Gastroesophageal sphincter (tissue), 4 donors: ENCODE data around the gene RAB28. TPM values are rescaled to one million over a fixed set of nuclear protein-coding genes. Genes with fewer than 3 reads are reported as not detected.

ENCODE experiments used
- ATAC-seq: fragments of 150-250 bp; one replicate; pipeline ENCODE4 v1.9.1; 2016; ENCODE audit warnings: mild to moderate bottlenecking, moderate library complexity
- H3K27ac ChIP-seq, 4 donors: fragments of 200-600 bp; sonication (generic) in 3 of 4; 1 replicate in 3 of 4; 2 replicates in 1 of 4; pipeline ENCODE4 v1.5.1; 2016 to 2019
- H3K27me3 ChIP-seq: fragments of 200-600 bp; sonication (generic); one replicate; pipeline ENCODE4 v1.5.1; 2019
- H3K36me3 ChIP-seq, 2 donors: fragments of 200-600 bp; sonication (generic); one replicate each; pipeline ENCODE4 v1.5.1; 2019; ENCODE audit warnings: control low read depth in 1 of 2
- H3K4me1 ChIP-seq, 3 donors: fragments of 200-600 bp; sonication (generic); 1 replicate in 2 of 3; 2 replicates in 1 of 3; pipeline ENCODE4 v1.5.1; 2016 to 2019; ENCODE audit warnings: control low read depth in 2 of 3
- H3K4me3 ChIP-seq, 2 donors: fragments of 200-600 bp; sonication (generic); one replicate each; pipeline ENCODE4 v1.5.1; 2019; ENCODE audit warnings: mild to moderate bottlenecking in 1 of 2, moderate library complexity in 1 of 2
- H3K9me3 ChIP-seq, 3 donors: fragments of 200-600 bp; sonication (generic); one replicate each; pipeline ENCODE4 v1.5.1; 2017 to 2019; ENCODE audit warnings: control low read depth in 2 of 3
- EP300 ChIP-seq: sonication (generic); formaldehyde crosslinking; IDR thresholded peaks from one replicate; pipeline ENCODE4 v1.6.1; 2017; ENCODE audit warnings: antibody characterized with exemption, mild to moderate bottlenecking
- POLR2A ChIP-seq, 2 donors: fragments of 450-650 bp; IDR thresholded peaks; one replicate each; pipeline ENCODE4 v1.6.1; 2017; ENCODE audit warnings: antibody characterized with exemption in 2 of 2, mild to moderate bottlenecking in 2 of 2, moderate library complexity in 1 of 2
- POLR2AphosphoS5 ChIP-seq: sonication (generic); formaldehyde crosslinking; IDR thresholded peaks from one replicate; pipeline ENCODE4 v1.6.1; 2017; ENCODE audit warnings: antibody characterized with exemption
- WGBS, 2 donors: methylation state at CpG; one replicate each; pipeline ENCODE4 v1.1.5; 2018; ENCODE audit warnings: low coverage in 1 of 2; 5-methylcytosine and 5-hydroxymethylcytosine counted together
- total RNA-seq, 4 donors: library from RNA; depleted of rRNA; stranded (reverse); fragments of >200 nt; gene quantifications; one replicate each; pipeline ENCODE4 v1.1.0, GENCODE V29; 2016
- TF ChIP-seq, protein P1 (sequence below), 4 experiments: fragments of 200-600 bp in 2 of 4; fragments of 450-650 bp in 2 of 4; sonication (generic) in 1 of 4; IDR thresholded peaks; one replicate each; pipeline ENCODE4 v1.5.1; 2017 to 2019; ENCODE audit warnings: antibody characterized with exemption in 4 of 4, mild to moderate bottlenecking in 2 of 4, moderate library complexity in 2 of 4

The RAB28 gene
- total RNA-seq, 4 donors from 2014 or later, result 14.8 to 25.7 (median 18.3) TPM

DNA sequence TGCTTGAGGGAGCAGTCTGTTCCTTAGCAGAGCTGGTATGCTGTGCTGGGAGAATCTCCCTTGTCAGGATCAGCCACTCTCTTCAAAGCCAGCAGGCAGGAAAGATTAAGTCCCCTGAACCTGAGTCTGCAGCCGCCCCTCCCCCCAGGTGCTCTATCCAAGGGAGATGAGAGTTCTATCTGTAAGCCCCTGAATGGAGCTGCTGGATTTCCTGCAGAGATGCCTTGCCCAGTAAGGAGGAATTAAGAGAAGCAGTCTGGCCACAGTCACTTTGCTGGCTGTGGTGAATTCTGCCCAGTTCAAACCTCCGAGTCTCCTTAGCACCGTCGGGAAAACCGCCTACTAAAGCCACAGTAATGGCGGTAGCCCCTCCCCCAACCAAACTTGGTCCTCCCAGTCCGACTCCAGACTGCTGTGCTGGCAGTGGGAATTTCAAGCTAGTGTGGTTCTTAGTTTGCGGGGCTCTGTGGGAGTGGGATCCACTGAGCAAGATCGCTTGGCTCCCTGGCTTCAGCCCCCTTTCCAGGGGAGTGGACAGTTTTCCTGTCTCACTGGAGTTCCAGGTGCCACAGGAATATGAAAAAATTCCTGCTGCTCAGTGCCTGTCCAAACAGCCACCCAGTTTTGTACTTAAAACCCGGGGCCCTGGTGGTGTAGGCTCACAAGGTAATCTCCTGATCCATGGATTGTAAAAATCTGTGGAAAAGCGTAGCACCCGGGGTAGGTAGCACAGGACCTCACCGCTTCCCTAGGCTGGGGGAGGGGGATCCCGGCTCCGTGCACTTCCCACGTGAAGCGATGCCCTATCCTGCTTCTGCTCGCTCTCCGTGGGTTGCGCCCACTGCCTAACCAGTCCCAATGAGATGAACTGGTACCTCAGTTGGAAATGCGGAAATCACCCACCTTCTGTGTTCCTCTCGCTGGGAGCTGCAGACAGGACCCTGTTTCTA, 38.0 kb downstream of the RAB28 start:
- 92% methylated on average over 10 of the region's 22 CpGs; no CpG with 5 or more reads in 1 of the 2 donors for WGBS, 2 donors
- H3K4me3 ChIP-seq, result no peak overlapping the region
- no peaks in the 10 kb centered on the region for H3K27me3 ChIP-seq

DNA sequence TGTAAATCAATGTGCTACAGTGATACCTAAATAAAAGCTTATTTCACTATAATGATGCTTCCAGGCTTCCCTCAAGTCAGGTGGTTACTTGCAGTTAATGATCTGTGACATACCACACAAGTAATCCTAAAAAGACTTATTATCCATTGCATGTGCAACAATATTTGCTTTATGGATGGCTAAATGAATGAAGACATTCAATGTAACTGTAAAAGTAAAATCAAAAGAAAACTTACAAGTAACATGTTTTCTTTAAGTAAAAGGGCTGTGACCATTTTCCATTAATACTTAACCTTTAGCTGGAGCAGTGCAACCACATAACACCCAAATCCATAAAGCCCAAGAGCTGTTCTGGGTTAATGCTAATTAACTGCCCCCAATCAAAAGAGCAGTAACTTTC, 42.6 kb downstream of the RAB28 start:
- Histone ChIP-seq H3K4me1 (no peaks in the 10 kb centered on the region), H3K36me3 (peaks cover 0 to 12% of the 10 kb centered on the region in 2 donors), H3K4me3 (no peak overlapping the region), H3K27me3 (no peaks in the 10 kb centered on the region), H3K27ac (no peak overlapping the region), H3K9me3 (peaks cover 0 to 10% (median 0%) of the 10 kb centered on the region in 3 donors)
- no peak for ATAC-seq
- TF ChIP-seq, protein P1, sequence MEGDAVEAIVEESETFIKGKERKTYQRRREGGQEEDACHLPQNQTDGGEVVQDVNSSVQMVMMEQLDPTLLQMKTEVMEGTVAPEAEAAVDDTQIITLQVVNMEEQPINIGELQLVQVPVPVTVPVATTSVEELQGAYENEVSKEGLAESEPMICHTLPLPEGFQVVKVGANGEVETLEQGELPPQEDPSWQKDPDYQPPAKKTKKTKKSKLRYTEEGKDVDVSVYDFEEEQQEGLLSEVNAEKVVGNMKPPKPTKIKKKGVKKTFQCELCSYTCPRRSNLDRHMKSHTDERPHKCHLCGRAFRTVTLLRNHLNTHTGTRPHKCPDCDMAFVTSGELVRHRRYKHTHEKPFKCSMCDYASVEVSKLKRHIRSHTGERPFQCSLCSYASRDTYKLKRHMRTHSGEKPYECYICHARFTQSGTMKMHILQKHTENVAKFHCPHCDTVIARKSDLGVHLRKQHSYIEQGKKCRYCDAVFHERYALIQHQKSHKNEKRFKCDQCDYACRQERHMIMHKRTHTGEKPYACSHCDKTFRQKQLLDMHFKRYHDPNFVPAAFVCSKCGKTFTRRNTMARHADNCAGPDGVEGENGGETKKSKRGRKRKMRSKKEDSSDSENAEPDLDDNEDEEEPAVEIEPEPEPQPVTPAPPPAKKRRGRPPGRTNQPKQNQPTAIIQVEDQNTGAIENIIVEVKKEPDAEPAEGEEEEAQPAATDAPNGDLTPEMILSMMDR (IDR thresholded peaks at IDR 0.05), result no peak
- TF ChIP-seq POLR2A (IDR thresholded peaks at IDR 0.05) (no peak), POLR2AphosphoS5 (no peak), EP300 (no peak)

More for the DNA sequence above, 38.0 kb downstream of the RAB28 start:
- Histone ChIP-seq H3K9me3 (no peaks in the 10 kb centered on the region), H3K4me1 (no peaks in the 10 kb centered on the region), H3K36me3 (peaks cover 0 to 12% of the 10 kb centered on the region in 2 donors), H3K27ac (no peak overlapping the region)
- no peak for TF ChIP-seq POLR2AphosphoS5
- TF ChIP-seq, protein P1 (IDR thresholded peaks at IDR 0.05), result no peak
- TF ChIP-seq POLR2A (IDR thresholded peaks at IDR 0.05), result no peak
- no peak for TF ChIP-seq EP300
- no peak for ATAC-seq

DNA sequence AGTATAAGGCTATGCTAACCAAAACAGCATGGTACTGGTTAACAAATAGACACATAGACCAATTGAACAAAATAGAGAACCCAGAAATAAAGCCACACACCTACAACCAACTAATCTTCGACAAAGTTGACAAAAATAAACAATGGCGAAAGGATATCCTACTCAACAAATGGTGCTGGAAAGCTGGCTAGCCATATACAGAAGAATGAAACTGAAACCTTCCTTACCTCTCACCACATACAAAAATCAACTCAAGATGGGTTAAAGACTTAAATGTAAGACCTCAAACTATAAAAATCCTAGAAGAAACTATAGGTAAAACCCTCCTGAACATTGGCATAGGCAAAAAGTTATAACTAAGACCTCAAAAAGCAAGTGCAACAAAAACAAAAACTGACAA, 47.2 kb downstream of the RAB28 start:
- Histone ChIP-seq H3K27me3 (no peaks in the 10 kb centered on the region), H3K9me3 (peaks cover 0 to 15% (median 0%) of the 10 kb centered on the region in 3 donors), H3K4me1 (peaks cover 0 to 8% (median 0%) of the 10 kb centered on the region in 3 donors), H3K36me3 (no peaks in the 10 kb centered on the region), H3K27ac (no peak overlapping the region), H3K4me3 (no peak overlapping the region)
- ATAC-seq, result no peak
- WGBS, 2 donors, result 83 to 85% methylated on average over 1 to 2 of the region's 2 CpGs
- no peak for TF ChIP-seq POLR2AphosphoS5
- TF ChIP-seq, protein P1 (IDR thresholded peaks at IDR 0.05), result no peak

DNA sequence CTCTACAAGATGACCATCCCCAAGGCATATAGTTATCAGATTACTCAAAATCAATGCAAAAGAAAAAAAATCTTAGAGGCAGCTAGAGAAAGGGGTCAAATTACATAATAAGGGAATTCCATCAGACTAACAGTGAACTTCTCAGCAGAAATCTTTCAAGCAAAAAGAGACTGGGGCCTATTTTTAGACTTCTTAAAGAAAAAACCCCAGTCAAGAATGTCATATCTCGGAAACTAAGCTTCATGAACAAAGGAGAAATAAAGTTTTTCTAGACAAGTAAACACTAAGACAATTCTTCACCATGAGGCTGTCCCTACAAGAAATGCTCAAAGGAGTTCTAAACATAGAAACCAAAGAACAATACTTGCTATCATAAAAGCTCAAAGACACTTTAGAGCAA, 51.7 kb downstream of the RAB28 start:
- no peak overlapping the region for H3K27ac ChIP-seq
- TF ChIP-seq POLR2A (IDR thresholded peaks at IDR 0.05) (no peak), EP300 (no peak), POLR2AphosphoS5 (no peak)
- TF ChIP-seq, protein P1 (IDR thresholded peaks at IDR 0.05), result no peak
- peaks cover 0 to 21% (median 0%) of the 10 kb centered on the region in 3 donors for H3K4me1 ChIP-seq
- H3K27me3 ChIP-seq, result no peaks in the 10 kb centered on the region
- H3K4me3 ChIP-seq, result no peak overlapping the region
- H3K36me3 ChIP-seq, result no peaks in the 10 kb centered on the region
- 29 to 82% methylated on average over 1 of the region's 1 CpG for WGBS, 2 donors
- peaks cover 0 to 11% (median 0%) of the 10 kb centered on the region in 3 donors for H3K9me3 ChIP-seq
- no peak for ATAC-seq
